GM21447 (cell line): ENCODE data around the gene KLK2.

ENCODE experiments used
- ATAC-seq: cut with Tn5 transposase; IDR thresholded peaks from one replicate; pipeline ENCODE4 v1.9.1; 2021; ENCODE audit not compliant: unreplicated experiment

The KLK2 gene

GRCh38 chr19:50873056-50873455 is at the start of gene KLK2:
Gene KLK2, plus strand, starts transcription at chr19:50873439. Its CDS starts 35 bp downstream, at chr19:50873474.
- no peak for ATAC-seq

- no peak for ATAC-seq
Observed at GRCh38 chr19:50826492-50827240, 46.6 kb upstream of the KLK2 start.

GRCh38 chr19:50827476-50827875 is 45.8 kb upstream of the KLK2 start:
- no peak for ATAC-seq

- no peak for ATAC-seq
Observed at GRCh38 chr19:50829801-50830200, 43.4 kb upstream of the KLK2 start.

- no peak for ATAC-seq
Observed at GRCh38 chr19:50830266-50831025, 42.8 kb upstream of the KLK2 start.

- no peak for ATAC-seq
Observed at GRCh38 chr19:50831026-50831396, 42.2 kb upstream of the KLK2 start.

- no peak for ATAC-seq
Observed at GRCh38 chr19:50832666-50833065, 40.6 kb upstream of the KLK2 start.

- no peak for ATAC-seq
Observed at GRCh38 chr19:50833117-50833801, 40.0 kb upstream of the KLK2 start, which contains the start of gene KLK15. Gene KLK15, minus strand, starts transcription at chr19:50833574. Its CDS starts 2,082 bp downstream, at chr19:50831492.

- ATAC-seq = no peak
Observed at GRCh38 chr19:50833802-50834167, 39.5 kb upstream of the KLK2 start.

- ATAC-seq = no peak
Observed at GRCh38 chr19:50835103-50835784, 38.0 kb upstream of the KLK2 start.

GRCh38 chr19:50835785-50836542 is 37.3 kb upstream of the KLK2 start:
- ATAC-seq = no peak

GRCh38 chr19:50836543-50837195 is 36.6 kb upstream of the KLK2 start:
- ATAC-seq = no peak

- no peak for ATAC-seq
Observed at GRCh38 chr19:50837300-50837699, 35.9 kb upstream of the KLK2 start.

GRCh38 chr19:50838239-50838638 is 35.0 kb upstream of the KLK2 start:
- ATAC-seq = no peak

- ATAC-seq = no peak
Observed at GRCh38 chr19:50839712-50840655, 33.3 kb upstream of the KLK2 start.

GRCh38 chr19:50842130-50842529 is 31.1 kb upstream of the KLK2 start:
- no peak for ATAC-seq

GRCh38 chr19:50843205-50843604 is 30.0 kb upstream of the KLK2 start:
- no peak for ATAC-seq

- ATAC-seq = no peak
Observed at GRCh38 chr19:50843701-50844221, 29.5 kb upstream of the KLK2 start.
